Measurements from ENCODE around the gene PCK2.

- TF ChIP-seq CTCF (IDR thresholded peaks at IDR 0.05) (no peak), POLR2AphosphoS5 (IDR thresholded peaks at IDR 0.05; ENCODE audit: insufficient read depth in 1 of 2, low read depth in 1 of 2) (no peak)
Measured at GRCh38 chr14:24062216-24062980, 31.7 kb upstream of the PCK2 start.

Data from vagina (tissue), 2 donors.